Esophagus squamous epithelium (tissue), 5 donors: ENCODE results near the gene ZNF609. TPM values are rescaled to one million over a fixed set of nuclear protein-coding genes. Genes with fewer than 3 reads are reported as not detected.
"Not testable (repeated sequence)": the region's sequence is repeated elsewhere in the genome, so short reads cannot be mapped to it uniquely, and the experiment has no call there.

Source experiments
- DNase-seq: peaks from one replicate; lab custom pipeline; 2025; lab: John Stamatoyannopoulos, UW
- H3K27ac ChIP-seq, 4 donors: fragments of 200-600 bp; sonication (generic); one replicate each; pipeline ENCODE4 v1.5.1; 2016 to 2019; ENCODE audit warnings: mild to moderate bottlenecking in 1 of 4
- H3K27me3 ChIP-seq, 4 donors: fragments of 200-600 bp; sonication (generic); 1 replicate in 3 of 4; 2 replicates in 1 of 4; pipeline versions ENCODE4 v1.5.1 to v1.6.0; 2017 to 2021; ENCODE audit warnings: antibody characterized with exemption in 1 of 4
- H3K36me3 ChIP-seq, 3 donors: fragments of 200-600 bp; sonication (generic); one replicate each; pipeline ENCODE4 v1.5.1; 2016 to 2019
- H3K4me1 ChIP-seq, 3 donors: fragments of 200-600 bp; sonication (generic); one replicate each; pipeline ENCODE4 v1.5.1; 2017 to 2019
- H3K4me3 ChIP-seq, 4 donors: fragments of 200-600 bp; sonication (generic); 1 replicate in 3 of 4; 2 replicates in 1 of 4; pipeline ENCODE4 v1.5.1; 2016 to 2019; ENCODE audit warnings: mild to moderate bottlenecking in 2 of 4, moderate library complexity in 1 of 4
- H3K9me3 ChIP-seq, 3 donors: fragments of 200-600 bp; sonication (generic); one replicate each; pipeline ENCODE4 v1.5.1; 2016 to 2019
- CTCF ChIP-seq, 6 experiments: fragments of 450-650 bp in 4 of 6; fragments of 200-600 bp in 2 of 6; sonication (generic) in 2 of 6; IDR thresholded peaks; one replicate each; pipeline ENCODE4 v1.5.1; 2016 to 2019; ENCODE audit warnings: antibody characterized with exemption in 6 of 6, mild to moderate bottlenecking in 4 of 6, moderate library complexity in 4 of 6
- POLR2A ChIP-seq, 4 donors: fragments of 450-650 bp; IDR thresholded peaks; one replicate each; pipeline ENCODE4 v1.6.1; 2017; ENCODE audit warnings: antibody characterized with exemption in 4 of 4, mild to moderate bottlenecking in 4 of 4, moderate library complexity in 3 of 4
- WGBS, 2 donors: methylation state at CpG; one replicate each; pipeline ENCODE4 v1.1.5; 2018; 5-methylcytosine and 5-hydroxymethylcytosine counted together
- intact Hi-C: fragments of 100-400 bp; cut with DNase I; formaldehyde crosslinking; loops from one replicate; pipeline ENCODE4 v1.15.0; 2022
- total RNA-seq, 4 donors: library from RNA; depleted of rRNA; stranded (reverse); fragments of >200 nt; gene quantifications; one replicate each; pipeline ENCODE4 v1.1.0, GENCODE V29; 2016
- donor health status: DM: yes; HTN: yes; CAD: no.

The ZNF609 gene
- total RNA-seq, 4 donors from 2014 or later = 10.2 to 25.2 (median 13.8) TPM

GRCh38 chr15:64636556-64636955 is 176.2 kb downstream of the ZNF609 start:
- no peaks in the 10 kb centered on the region for H3K27me3 ChIP-seq
- no peak for DNase-seq
- H3K4me1 ChIP-seq = peaks cover 32 to 67% (median 35%) of the 10 kb centered on the region in 3 donors
- whole genome bisulfite sequencing, 2 donors = 91 to 98% methylated on average over 3 of the region's 3 CpGs
- H3K9me3 ChIP-seq = no peaks in the 10 kb centered on the region
- H3K4me3 ChIP-seq = no peak overlapping the region
- TF ChIP-seq CTCF (IDR thresholded peaks at IDR 0.05) = no peak
- TF ChIP-seq POLR2A (IDR thresholded peaks at IDR 0.05) = no peak
- H3K36me3 ChIP-seq = peaks cover 0 to 21% (median 0%) of the 10 kb centered on the region in 3 donors
- H3K27ac ChIP-seq = peak overlapping the region in 3 of 4 donors; percentile 61 to 77 (median 74)
- intact Hi-C loops = no loop called here

- WGBS, 2 donors = 100% methylated on average over 1 of the region's 1 CpG
- H3K4me1 ChIP-seq = peaks cover 32 to 67% (median 35%) of the 10 kb centered on the region in 3 donors
- intact Hi-C loops = no loop called here
Measured at GRCh38 chr15:64637412-64637811, 177.0 kb downstream of the ZNF609 start.

GRCh38 chr15:64639744-64640143 is 179.4 kb downstream of the ZNF609 start:
- H3K27ac ChIP-seq, H3K4me3 ChIP-seq, H3K27me3 ChIP-seq, DNase-seq, intact Hi-C loops, H3K36me3 ChIP-seq, H3K9me3 ChIP-seq: not testable (repeated sequence)
- 81 to 91% methylated on average over 4 of the region's 4 CpGs for WGBS, 2 donors
- H3K4me1 ChIP-seq = peaks cover 23 to 46% (median 26%) of the 10 kb centered on the region in 3 donors

More at GRCh38 chr15:64637412-64637811, 177.0 kb downstream of the ZNF609 start:
- H3K27me3 ChIP-seq = no peaks in the 10 kb centered on the region
- no peak overlapping the region for H3K4me3 ChIP-seq
- DNase-seq = no peak
- H3K27ac ChIP-seq = no peak overlapping the region
- H3K36me3 ChIP-seq = peaks cover 0 to 12% (median 0%) of the 10 kb centered on the region in 3 donors
- H3K9me3 ChIP-seq = no peaks in the 10 kb centered on the region
- TF ChIP-seq POLR2A (IDR thresholded peaks at IDR 0.05) = no peak
- TF ChIP-seq CTCF (IDR thresholded peaks at IDR 0.05) = no peak

GRCh38 chr15:64640146-64640871 is 179.9 kb downstream of the ZNF609 start:
- Histone ChIP-seq H3K27me3 (no peaks in the 10 kb centered on the region), H3K4me3 (no peak overlapping the region), H3K4me1 (peaks cover 18 to 40% (median 20%) of the 10 kb centered on the region in 3 donors), H3K9me3 (no peaks in the 10 kb centered on the region), H3K36me3 (no peaks in the 10 kb centered on the region), H3K27ac (peak overlapping the region in 1 of 4 donors; percentile 2)
- TF ChIP-seq CTCF (IDR thresholded peaks at IDR 0.05) (no peak), POLR2A (IDR thresholded peaks at IDR 0.05) (no peak)
- no peak for DNase-seq
- intact Hi-C loops = no loop called here
- WGBS, 2 donors = 54 to 65% methylated on average over 5 of the region's 5 CpGs

- Histone ChIP-seq H3K4me1 (peaks cover 4 to 22% (median 10%) of the 10 kb centered on the region in 3 donors), H3K9me3 (no peaks in the 10 kb centered on the region), H3K27me3 (no peaks in the 10 kb centered on the region), H3K36me3 (no peaks in the 10 kb centered on the region), H3K4me3 (no peak overlapping the region), H3K27ac (no peak overlapping the region)
- TF ChIP-seq POLR2A (IDR thresholded peaks at IDR 0.05) (no peak), CTCF (IDR thresholded peaks at IDR 0.05) (no peak)
- DNase-seq = no peak
- intact Hi-C loops = no loop called here
- WGBS, 2 donors = 96 to 98% methylated on average over 3 of the region's 3 CpGs
Measured at GRCh38 chr15:64642875-64643274, 182.5 kb downstream of the ZNF609 start.
